Activated CD4-positive, alpha-beta T cell treated with anti-CD3 and anti-CD28 coated beads, Interleukin-2, amount 50 U/mL, for 24 hours (primary cell): ENCODE data around the gene ATP6V1G1.
"Not testable (repeated sequence)": the region's sequence is repeated elsewhere in the genome, so short reads cannot be mapped to it uniquely, and the experiment has no call there.

Experiments used
- DNase-seq, 2 donors: peaks; one replicate each; pipeline ENCODE4 v3.0.0-alpha.2; 2020; ENCODE audit warnings: low read depth in 1 of 2, low spot score in 1 of 2

Gene ATP6V1G1

GRCh38 chr9:114578134-114578533 is 9.4 kb upstream of the ATP6V1G1 start:
- DNase-seq = not testable (repeated sequence)

- no peak for DNase-seq
These were observed 6.9 kb upstream of the ATP6V1G1 start for GRCh38 chr9:114580609-114581193.

- no peak for DNase-seq
These were observed 4.0 kb upstream of the ATP6V1G1 start for GRCh38 chr9:114583371-114584155.

GRCh38 chr9:114588210-114588609 is 641 bp downstream of the ATP6V1G1 start:
- no peak for DNase-seq

GRCh38 chr9:114588651-114589526 is 1.3 kb downstream of the ATP6V1G1 start:
- DNase-seq = no peak

- DNase-seq = no peak
These were observed 2.8 kb downstream of the ATP6V1G1 start for GRCh38 chr9:114590328-114590727.

GRCh38 chr9:114591291-114591787 is 3.8 kb downstream of the ATP6V1G1 start:
- DNase-seq = no peak

- no peak for DNase-seq
These were observed 4.3 kb downstream of the ATP6V1G1 start for GRCh38 chr9:114591849-114592248.

GRCh38 chr9:114592356-114592755 is 4.8 kb downstream of the ATP6V1G1 start:
- no peak for DNase-seq

- DNase-seq = no peak
These were observed 6.6 kb downstream of the ATP6V1G1 start for GRCh38 chr9:114594136-114594535.

GRCh38 chr9:114600502-114601248 is 13.1 kb downstream of the ATP6V1G1 start:
- DNase-seq = not testable (repeated sequence)

GRCh38 chr9:114601787-114602186 is 14.2 kb downstream of the ATP6V1G1 start:
- DNase-seq = not testable (repeated sequence)

GRCh38 chr9:114602620-114603019 is 15.1 kb downstream of the ATP6V1G1 start:
- DNase-seq = no peak

GRCh38 chr9:114603248-114603647 is 15.7 kb downstream of the ATP6V1G1 start:
- DNase-seq = no peak

GRCh38 chr9:114604989-114605388 is 17.4 kb downstream of the ATP6V1G1 start:
- DNase-seq = no peak

GRCh38 chr9:114606068-114606467 is 18.5 kb downstream of the ATP6V1G1 start:
- no peak for DNase-seq

- no peak for DNase-seq
These were observed 19.1 kb downstream of the ATP6V1G1 start for GRCh38 chr9:114606597-114607207.

- no peak for DNase-seq
These were observed 20.3 kb downstream of the ATP6V1G1 start for GRCh38 chr9:114607671-114608524.

GRCh38 chr9:114608525-114608796 is 20.9 kb downstream of the ATP6V1G1 start:
- no peak for DNase-seq
